Retinal pigment epithelial cell (primary cell): Measurements from ENCODE around the gene MLYCD.
"Not testable (repeated sequence)": the region's sequence is repeated elsewhere in the genome, so short reads cannot be mapped to it uniquely, and the experiment has no call there.

Source experiments
- DNase-seq: peaks from one replicate; pipeline ENCODE4 v3.0.0-alpha.2; 2010; ENCODE audit warnings: low read depth
- H3K4me3 ChIP-seq: 2 replicates; pipeline ENCODE4 v1.5.1; 2011; ENCODE audit warnings: mild to moderate bottlenecking, low read length, control low read depth, moderate library complexity
- CTCF ChIP-seq: conservative IDR thresholded peaks from 2 replicates; pipeline ENCODE4 v1.5.1; 2011; ENCODE audit warnings: low read depth, low read length, control low read depth, inconsistent platforms

Gene MLYCD

GRCh38 chr16:83946154-83946780, 47.4 kb downstream of the MLYCD start:
- no peak for TF ChIP-seq CTCF
- no peak overlapping the region for H3K4me3 ChIP-seq
- DNase-seq: no peak

DNA sequence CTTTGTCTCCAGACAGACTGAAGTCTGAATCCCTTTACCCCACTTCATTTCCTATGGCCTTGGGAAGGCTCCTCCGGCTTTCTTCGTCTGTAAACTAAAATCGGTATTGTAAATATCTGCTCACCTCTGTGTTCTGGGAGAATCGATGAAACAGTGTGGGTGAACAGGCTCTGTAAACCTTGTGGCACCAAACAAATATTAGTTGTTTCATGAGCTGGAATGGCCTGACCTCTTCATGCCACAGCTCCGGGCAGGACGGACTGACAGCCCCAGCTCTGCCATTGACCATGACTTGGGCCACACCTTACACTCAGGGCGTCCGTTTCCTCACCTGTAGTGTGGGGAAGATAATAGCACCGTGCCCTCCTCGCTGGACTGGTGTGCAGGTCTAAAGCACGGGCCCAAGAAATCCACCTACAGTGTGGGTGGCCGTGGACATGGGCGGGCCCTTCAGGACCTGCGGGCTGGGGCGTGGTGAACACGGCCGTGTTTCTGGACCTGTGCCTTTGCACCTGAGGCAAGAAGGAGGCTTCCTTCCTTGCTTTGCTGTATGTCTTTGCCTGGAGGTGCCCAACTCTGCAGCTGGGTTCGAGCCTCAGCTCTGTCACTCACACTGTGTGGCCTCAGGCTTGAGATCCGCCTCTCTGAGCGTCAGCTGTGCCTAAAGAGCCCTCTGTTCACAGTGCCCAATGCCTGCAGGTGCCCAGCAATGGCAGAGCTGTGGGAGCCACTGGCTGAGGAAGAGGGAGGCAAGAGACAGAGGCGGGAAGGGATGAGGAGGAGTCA, 48.1 kb downstream of the MLYCD start:
- H3K4me3 ChIP-seq: no peak overlapping the region
- DNase-seq: no peak
- TF ChIP-seq CTCF: no peak

DNA sequence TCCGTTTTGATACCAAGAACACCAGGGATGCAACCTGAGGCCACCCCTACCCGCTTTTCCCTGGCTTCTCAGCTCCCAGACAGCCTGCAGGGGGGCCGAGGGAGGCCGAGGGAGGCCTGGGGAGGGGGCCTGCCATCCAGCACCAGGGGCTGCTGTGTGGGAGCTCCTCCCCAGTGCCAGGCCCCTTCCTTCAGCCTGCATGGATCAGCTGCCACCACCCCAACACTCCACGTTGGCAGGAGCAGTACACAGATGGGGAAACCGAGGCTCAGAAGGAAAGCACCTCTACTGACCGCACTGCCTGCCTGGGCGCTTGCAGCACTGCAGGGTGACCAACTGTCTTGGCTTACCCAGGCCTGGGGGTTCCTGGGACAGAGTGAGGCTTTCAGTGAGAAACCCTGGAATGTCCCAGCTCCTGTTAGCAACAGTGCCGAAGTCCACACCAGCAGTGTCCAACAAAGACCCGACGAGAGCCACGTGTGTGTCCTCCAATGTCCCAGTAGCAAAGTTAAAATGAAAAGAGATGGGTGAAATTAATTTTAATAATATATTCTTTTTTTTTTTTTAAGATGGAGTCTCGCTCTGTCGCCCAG, 48.8 kb downstream of the MLYCD start:
- DNase-seq: no peak
- TF ChIP-seq CTCF: no peak

DNA sequence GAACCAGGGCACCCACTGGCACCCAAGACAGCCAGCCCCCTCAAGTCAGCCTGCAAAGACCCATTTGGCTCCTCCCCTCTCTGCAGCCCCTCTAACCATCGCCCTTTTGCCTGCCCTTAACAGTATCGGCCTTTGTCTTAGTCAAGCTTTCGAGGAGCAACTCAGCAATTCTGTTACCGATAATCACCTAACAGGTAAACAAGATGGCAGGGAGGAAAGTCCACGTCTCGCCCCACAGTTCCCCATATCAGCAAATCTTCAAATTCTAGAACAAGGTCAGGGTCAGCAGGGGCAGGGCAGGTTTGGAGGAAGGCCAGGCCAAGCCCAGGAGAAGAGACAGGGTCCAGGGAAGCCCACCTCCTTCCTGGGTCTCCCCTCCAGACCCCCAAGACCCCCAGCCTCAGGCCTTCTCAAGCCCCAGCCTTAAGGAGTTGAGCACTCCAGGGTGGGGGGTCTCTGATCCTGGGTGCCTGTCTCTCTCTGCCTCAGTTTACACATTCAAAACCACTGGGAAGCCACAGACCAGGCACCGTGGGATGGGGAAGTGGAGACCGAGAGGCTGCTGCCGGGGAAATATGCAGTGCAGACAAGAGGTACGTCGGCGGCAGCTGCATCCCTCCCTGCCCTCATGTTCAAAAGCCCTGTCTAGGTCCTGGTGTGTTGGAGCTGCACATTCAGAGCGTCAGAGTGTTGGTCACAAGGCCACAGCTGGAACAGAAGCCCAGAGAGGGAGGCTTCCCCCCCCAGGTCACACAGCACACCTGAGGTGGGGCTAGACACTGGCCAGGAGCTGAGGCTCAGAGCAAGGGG, 50.2 kb downstream of the MLYCD start:
- no peak overlapping the region for H3K4me3 ChIP-seq
- no peak for TF ChIP-seq CTCF
- no peak for DNase-seq

More for the DNA sequence above, 48.8 kb downstream of the MLYCD start:
- no peak overlapping the region for H3K4me3 ChIP-seq

DNA sequence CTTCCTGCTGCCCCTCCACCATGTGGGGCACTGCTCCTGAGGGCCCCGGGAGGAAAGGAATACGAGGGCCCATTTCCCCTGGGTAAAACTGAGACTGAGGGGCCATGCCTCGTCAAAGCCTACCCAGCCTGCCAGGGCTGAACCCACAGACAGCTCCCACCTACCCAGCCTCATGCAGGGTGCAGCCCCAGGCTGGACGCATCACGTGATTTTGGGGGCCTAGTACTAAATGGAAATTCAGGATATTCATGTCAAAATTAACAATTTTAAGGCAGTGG, 50.7 kb downstream of the MLYCD start:
- H3K4me3 ChIP-seq: no peak overlapping the region
- TF ChIP-seq CTCF: no peak
- no peak for DNase-seq

- not testable (repeated sequence) for H3K4me3 ChIP-seq, DNase-seq
These were observed 52.0 kb downstream of the MLYCD start for GRCh38 chr16:83950862-83951399.

GRCh38 chr16:83951544-83951943, 52.6 kb downstream of the MLYCD start:
- no peak for TF ChIP-seq CTCF
- no peak overlapping the region for H3K4me3 ChIP-seq
- no peak for DNase-seq
